Adipose tissue (tissue), 3 donors: ENCODE measurements around the gene LIPC. TPM values are rescaled to one million over a fixed set of nuclear protein-coding genes. Genes with fewer than 3 reads are reported as not detected.
"Not testable (repeated sequence)": the region's sequence is repeated elsewhere in the genome, so short reads cannot be mapped to it uniquely, and the experiment has no call there.

Experiments used
- H3K27ac ChIP-seq: one replicate; pipeline ENCODE4 v1.5.1; 2013; ENCODE audit warnings: low read depth, low read length
- WGBS, 3 donors: extraction: QIAGEN DNeasy Blood & Tissue Kit; methylation state at CpG; one replicate each; pipeline ENCODE4 v1.1.7; 2013; 5-methylcytosine and 5-hydroxymethylcytosine counted together
- polyA plus RNA-seq, 3 donors: library from polyadenylated mRNA; stranded (reverse); fragments of 200-250 nt; gene quantifications; one replicate each; pipeline ENCODE4 v1.2.3, GENCODE V29; 2013
- donor health status: healthy with polysubstance abuse.
- donor health status: Bipolar disorder and iron deficiency.
- donor health status: healthy.

LIPC gene
- polyA plus RNA-seq, 3 donors, result 0.28 to 0.56 (median 0.40) TPM

DNA sequence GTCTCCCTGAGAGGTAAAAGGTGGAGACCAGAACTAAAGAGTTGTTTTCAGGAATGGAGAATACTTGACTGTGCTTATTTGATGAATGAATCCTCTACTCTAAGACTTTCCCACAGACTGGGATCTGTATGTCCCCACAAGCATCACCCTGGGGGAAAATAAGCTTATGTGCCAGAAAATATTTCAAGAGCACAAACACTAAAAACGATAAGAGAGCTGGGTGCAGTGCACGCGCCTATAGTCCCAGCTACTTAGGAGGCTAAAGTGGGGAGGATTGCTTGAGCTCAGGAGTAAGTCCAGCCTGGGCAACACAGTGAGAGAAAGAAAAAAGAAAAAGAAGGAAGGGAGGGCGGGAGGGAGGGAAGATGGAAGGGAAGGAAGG is 167.0 kb downstream of the LIPC start:
- no peak overlapping the region for H3K27ac ChIP-seq
- 93 to 96% (median 95%) methylated on average over 4 of the region's 4 CpGs for WGBS, 3 donors

DNA sequence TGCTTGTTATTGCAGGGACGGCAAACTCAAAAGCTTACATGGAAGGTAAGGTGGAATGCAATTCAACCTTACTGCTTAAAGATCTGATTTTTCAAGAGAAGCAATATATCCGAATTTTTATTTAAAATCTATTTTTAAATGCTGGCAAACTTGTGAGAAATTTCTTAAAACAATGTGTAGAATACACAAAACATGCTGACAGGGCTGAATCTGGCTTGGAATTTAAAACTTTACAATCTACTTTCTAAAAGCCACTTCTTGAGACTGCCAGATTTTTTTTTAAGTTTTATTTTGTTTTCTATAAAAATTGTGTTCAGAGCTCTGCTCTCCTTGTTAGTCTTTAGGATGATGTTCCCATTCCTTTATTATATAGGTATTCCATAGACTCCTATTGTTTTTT is 171.0 kb downstream of the LIPC start:
- H3K27ac ChIP-seq, result no peak overlapping the region
- 76 to 79% (median 76%) methylated on average over 2 of the region's 2 CpGs for WGBS, 3 donors

DNA sequence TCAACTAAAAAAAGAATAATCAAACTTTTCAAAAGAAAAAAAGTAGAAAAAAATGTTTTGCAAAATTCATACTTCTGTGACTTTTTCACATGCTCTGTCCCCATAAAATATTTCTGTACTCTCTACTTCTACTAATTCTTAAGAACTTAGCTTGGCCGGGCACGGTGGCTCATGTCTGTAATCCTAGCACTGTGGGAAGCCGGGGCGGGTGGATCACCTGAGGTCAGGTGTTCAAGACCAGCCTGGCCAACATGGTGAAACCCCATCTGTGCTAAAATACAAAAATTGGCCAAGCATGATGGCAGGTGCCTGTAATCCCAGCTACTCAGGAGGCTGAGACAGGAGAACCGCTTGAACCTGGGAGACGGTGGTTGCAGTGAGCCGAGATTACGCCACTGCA is 172.1 kb downstream of the LIPC start:
- WGBS, 3 donors, result 82 to 98% (median 94%) methylated on average over 8 of the region's 8 CpGs
- H3K27ac ChIP-seq, result not testable (repeated sequence)

DNA sequence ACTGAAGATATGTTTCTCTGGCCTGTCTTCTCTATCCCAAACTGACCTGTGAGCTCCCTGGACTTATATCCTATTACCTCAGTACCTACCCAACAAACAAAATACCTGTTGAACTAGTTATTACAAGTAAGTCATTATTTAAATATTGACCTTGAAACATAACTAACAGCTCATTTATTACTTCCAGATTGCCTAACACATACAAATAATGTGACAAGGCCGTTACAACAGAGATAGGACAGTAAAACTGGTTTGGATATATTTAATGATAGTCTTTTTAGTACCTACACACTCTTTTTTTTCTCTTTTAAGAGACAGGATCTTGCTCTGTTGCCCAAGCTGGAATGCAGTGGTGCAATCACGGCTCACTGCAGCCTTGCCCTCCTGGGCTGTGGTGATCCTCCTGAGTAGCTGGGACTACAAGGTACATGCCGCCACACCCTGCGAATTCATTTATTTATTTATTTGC is 172.7 kb downstream of the LIPC start:
- no peak overlapping the region for H3K27ac ChIP-seq
- 61 to 95% (median 90%) methylated on average over 4 of the region's 4 CpGs for WGBS, 3 donors

DNA sequence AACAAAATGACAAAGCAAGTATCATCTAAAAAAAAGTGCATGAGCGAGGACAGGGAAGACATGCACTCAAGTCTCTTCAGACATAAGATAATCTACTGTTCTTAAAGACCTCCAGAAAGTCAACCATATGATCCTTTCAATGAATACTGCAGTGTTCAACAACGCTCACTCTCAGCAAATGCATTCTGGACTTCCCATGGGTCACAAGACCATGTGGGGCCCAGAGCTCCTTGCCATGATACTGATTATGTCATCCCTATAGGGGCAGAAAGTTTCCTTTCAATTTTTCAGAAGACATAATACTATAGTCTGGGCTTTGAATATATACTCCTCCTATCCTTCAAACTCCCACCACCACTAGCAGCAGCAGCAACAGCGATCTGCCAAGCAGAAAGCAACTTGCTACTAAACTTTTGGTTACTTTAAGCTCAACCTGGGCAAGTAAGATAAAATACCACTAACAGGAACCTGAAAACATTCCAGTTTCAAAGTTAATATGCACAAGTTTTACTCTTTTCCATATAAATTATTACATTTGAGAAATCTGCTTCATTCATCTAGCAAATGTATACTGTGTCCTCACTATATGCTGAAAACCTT is 174.2 kb downstream of the LIPC start:
- no peak overlapping the region for H3K27ac ChIP-seq
- WGBS, 3 donors, result 92 to 97% (median 93%) methylated on average over 3 of the region's 3 CpGs

DNA sequence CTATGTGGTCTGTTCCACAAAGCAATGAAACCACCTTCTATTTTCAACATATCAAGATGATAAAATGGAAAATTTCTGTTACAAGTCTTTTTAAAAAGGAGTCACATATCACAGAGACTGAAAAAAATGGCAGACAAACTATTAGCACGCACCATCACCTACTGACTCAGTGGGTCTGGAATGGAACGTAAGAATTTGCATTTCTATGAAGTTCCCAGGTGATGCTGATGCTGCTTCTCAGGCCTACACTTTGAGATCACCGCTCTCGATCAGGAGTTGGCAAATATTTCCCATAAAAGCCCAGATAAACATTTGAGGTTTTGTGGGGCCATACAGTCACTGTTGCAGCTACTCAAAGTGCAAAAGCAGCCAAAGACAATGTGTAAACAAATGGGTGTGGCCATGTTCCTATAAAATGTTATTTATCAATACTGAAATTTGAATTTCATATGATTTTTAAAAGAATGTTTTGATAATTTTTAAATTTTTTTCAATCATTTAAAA is 174.8 kb downstream of the LIPC start:
- WGBS, 3 donors, result 95 to 97% (median 96%) methylated on average over 4 of the region's 4 CpGs

DNA sequence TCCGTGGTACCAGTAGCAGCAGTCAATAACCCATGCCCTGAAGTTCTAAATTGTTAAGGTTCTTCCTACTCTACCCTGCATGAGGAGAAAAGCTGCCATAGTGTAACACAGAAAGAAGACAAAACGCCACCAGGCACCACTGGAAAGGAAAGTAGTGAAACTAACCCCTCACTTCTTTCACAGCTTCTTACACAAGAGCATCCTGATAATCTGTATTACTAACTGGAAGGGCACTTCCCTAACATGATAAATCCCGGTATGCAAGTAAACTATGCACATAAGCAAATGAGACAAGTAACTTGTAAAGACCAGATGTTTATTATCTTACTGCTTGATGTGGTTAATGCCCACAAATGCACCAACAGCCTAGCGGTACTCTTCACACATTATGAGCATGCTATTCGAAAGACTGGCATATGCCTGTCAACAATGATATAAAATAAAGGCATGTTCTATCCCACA is 176.4 kb downstream of the LIPC start:
- no peak overlapping the region for H3K27ac ChIP-seq
- 76 to 88% (median 87%) methylated on average over 5 of the region's 5 CpGs for WGBS, 3 donors

More for the DNA sequence above, 174.8 kb downstream of the LIPC start:
- no peak overlapping the region for H3K27ac ChIP-seq

DNA sequence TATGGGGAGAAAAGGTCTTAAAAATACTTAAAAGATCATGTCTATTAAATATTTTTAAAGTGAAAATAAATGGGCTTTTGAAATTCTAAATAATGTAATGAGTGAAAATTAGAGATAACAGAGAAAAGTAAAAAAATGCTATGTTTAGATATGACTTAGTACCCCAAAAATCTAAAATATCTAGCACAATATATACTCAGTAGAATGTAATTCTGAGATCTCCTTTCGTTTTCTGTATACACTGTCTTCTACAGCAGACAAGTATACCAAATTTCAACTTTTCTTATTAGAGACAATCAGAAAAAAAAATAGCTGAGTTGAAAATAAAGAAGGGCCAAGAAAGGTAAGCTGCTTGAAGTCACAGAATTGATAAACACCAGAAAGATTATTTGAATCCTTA is 176.9 kb downstream of the LIPC start:
- no peak overlapping the region for H3K27ac ChIP-seq
- WGBS, 3 donors, result 82 to 96% (median 88%) methylated on average over 1 of the region's 1 CpG

DNA sequence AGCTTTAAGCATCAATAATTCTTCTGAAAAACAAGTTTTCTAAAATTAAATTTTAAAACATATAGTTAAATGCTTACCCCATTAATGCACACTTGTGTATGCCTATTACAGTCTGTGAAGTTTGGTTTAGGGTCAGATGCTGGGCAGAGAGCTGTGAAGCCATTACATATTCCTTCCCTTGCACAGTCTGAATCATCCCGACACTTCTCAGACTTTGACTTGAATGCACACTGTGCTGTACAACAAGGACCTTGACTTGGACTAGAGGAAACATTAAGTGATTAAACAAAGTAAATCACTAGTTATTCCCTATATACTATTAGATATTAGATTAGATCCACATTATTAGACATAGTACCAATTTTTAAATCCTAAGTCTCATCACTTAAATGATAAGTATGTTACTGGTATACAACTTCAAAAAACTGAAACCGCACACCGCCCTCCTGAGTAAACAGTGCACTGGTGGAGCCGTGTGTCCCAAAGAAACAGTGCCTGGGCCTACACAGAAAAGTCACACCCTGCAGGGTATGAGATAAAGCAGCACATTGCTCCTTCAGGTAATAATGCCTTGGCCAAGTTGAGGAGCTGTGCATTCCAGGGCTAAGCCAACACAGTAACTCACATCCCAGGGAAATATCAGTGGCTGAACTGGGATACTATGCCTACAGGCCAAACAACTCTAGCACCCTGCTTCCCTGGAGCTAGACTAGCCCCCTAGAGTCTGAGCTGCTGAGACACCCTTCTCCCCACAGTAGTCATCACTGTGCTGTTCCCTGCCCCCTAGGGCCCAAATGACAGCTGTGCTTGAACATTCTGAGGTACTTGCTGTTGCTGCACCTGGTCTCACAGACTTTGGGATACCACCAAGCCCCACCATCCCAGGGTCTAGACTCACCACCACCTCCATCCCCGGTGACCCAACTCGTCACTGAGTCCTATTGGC is 180.2 kb downstream of the LIPC start:
- 86 to 97% (median 90%) methylated on average over 6 of the region's 6 CpGs for WGBS, 3 donors
- no peak overlapping the region for H3K27ac ChIP-seq

DNA sequence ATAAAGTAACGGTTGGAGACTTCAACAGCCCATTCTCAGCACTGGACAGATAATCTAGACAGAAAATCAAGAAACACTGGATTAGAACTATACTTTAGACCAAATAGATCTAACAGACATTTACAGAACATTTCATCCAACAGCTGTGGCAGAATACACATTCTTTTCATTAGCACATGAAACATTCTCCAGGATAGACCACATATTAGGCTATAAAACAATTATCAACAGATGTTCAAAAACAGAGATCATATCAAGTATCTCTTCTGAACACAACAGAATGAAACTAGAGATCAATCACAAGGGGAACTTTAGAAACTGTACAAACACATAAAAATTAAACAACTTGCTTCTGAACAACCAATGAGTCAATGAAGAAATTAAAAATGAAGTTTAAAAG is 184.4 kb downstream of the LIPC start:
- H3K27ac ChIP-seq, result no peak overlapping the region
- WGBS, 3 donors, result 97 to 100% (median 100%) methylated on average over 1 of the region's 1 CpG
